ENCODE results near the gene MLN. TPM values are rescaled to one million over a fixed set of nuclear protein-coding genes. Genes with fewer than 3 reads are reported as not detected.

Gene MLN
- total and polyA plus RNA-seq, 2 of the 4 experiments (the other 2 are of a cell fraction), result not detected

GRCh38 chr6:33762713-33763112 lies 41.1 kb downstream of the MLN start:
- no peaks in the 10 kb centered on the region for H3K36me3 ChIP-seq (ENCODE audit: control insufficient read depth, insufficient read depth, low read length)
- H3K9me1 ChIP-seq (ENCODE audit: insufficient read depth, low read length), result 0 out of 2 replicates have a peak, but pooled peaks cover 3% of the 10 kb centered on the region
- 33% methylated on average over 1 of the region's 4 CpGs; no CpG with 5 or more reads in 1 of the 2 experiments for WGBS, 2 experiments (ENCODE audit: extremely low coverage in 2 of 2, insufficient read length in 1 of 2)
- ATAC-seq (ENCODE audit: low read depth) (no peak), DNase-seq (peak; percentile 30)
- no peak overlapping the region for H3K4me3 ChIP-seq (ENCODE audit: insufficient read depth, low read depth, low read length)
- no peaks in the 10 kb centered on the region for H3K79me1 ChIP-seq (ENCODE audit: low read depth in 1 of 2, low read length in 2 of 2)
- H3K9me3 ChIP-seq (ENCODE audit: control insufficient read depth, insufficient read depth, low read length), result no peaks in the 10 kb centered on the region
- H4K91ac ChIP-seq (ENCODE audit: insufficient read depth, low read depth, low read length), result no peak overlapping the region
- no peaks in the 10 kb centered on the region for H3K27me3 ChIP-seq (ENCODE audit: control insufficient read depth, insufficient read depth, low read length)
- no peak overlapping the region for H2BK20ac ChIP-seq (ENCODE audit: low read depth, low read length)
- no peak overlapping the region for H4K5ac ChIP-seq (ENCODE audit: low read depth, low read length)
- H2BK120ac ChIP-seq (ENCODE audit: low read depth, low read length), result no peak overlapping the region
- peaks cover 19% of the 10 kb centered on the region; the same call in 1 of the 2 replicates for H3K4me1 ChIP-seq (ENCODE audit: control insufficient read depth, insufficient read depth, low read length)
- H3K23ac ChIP-seq (ENCODE audit: low read depth, low read length), result no peak overlapping the region
- no peak overlapping the region for H3K9ac ChIP-seq (ENCODE audit: low read depth, low read length)
- BruUV-seq (replicated peaks), result no TSS peak
- H3K56ac ChIP-seq (ENCODE audit: extremely low read depth, insufficient read depth, low read length), result no peak overlapping the region
- CTCF ChIA-PET, result interaction anchor here (1.0 to 4.8 kb wide), 3 partner anchors 8 to 51 kb away, joined by 8 to 29 read pairs (median 8); partner anchors contain the start of genes IP6K3 and UQCC2
- 0 out of 2 replicates have a peak overlapping the region, but pooled peaks have one; percentile 8 for H2AK5ac ChIP-seq (ENCODE audit: low read depth, low read length)
- no peak overlapping the region for H3K27ac ChIP-seq (ENCODE audit: insufficient read depth, low read length)
- TF ChIP-seq BHLHE40 (IDR thresholded peaks at IDR 0.05; ENCODE audit: low read depth, low read length) (no peak), RCOR1 (IDR thresholded peaks at IDR 0.05; ENCODE audit: insufficient replicate concordance, low read length) (no peak), SMC3 (IDR thresholded peaks at IDR 0.05; ENCODE audit: low read depth, low read length) (no peak), USF2 (IDR thresholded peaks at IDR 0.05; ENCODE audit: low read depth, low read length) (no peak), CTCF (conservative IDR thresholded peaks at IDR 0.05; ENCODE audit: low read depth, low read length) (no peak), ELK1 (IDR thresholded peaks at IDR 0.05; ENCODE audit: borderline replicate concordance, low read depth, low read length) (no peak), POLR2A (IDR thresholded peaks at IDR 0.05; ENCODE audit: low read depth, low read length) (no peak), CEBPB (IDR thresholded peaks at IDR 0.05; ENCODE audit: low read depth, low read length) (no peak), RFX5 (IDR thresholded peaks at IDR 0.05; ENCODE audit: low read depth, low read length) (no peak), CHD1 (IDR thresholded peaks at IDR 0.05; ENCODE audit: low read depth, low read length) (no peak), MXI1 (IDR thresholded peaks at IDR 0.05; ENCODE audit: borderline replicate concordance, low read depth, low read length) (no peak), FOS (IDR thresholded peaks at IDR 0.05; ENCODE audit: low read depth, low read length) (no peak), MAZ (IDR thresholded peaks at IDR 0.05; ENCODE audit: borderline replicate concordance, low read depth, low read length) (no peak), RAD21 (IDR thresholded peaks at IDR 0.05; ENCODE audit: low read length) (no peak), MAFK (IDR thresholded peaks at IDR 0.05; ENCODE audit: low read depth, low read length) (no peak), NFE2L2 (IDR thresholded peaks at IDR 0.05; ENCODE audit: low read depth, low read length) (no peak)
- peak overlapping the region; percentile 13 for H2AFZ ChIP-seq (replicated peaks; ENCODE audit: low read length, poor library complexity)
- H4K20me1 ChIP-seq (ENCODE audit: insufficient read depth, low read length), result peaks cover 3% of the 10 kb centered on the region; the same call in 1 of the 2 replicates
- no peak overlapping the region for H3K18ac ChIP-seq (ENCODE audit: low read depth, low read length)
- no peak overlapping the region; the same call in 1 of the 2 replicates for H3K4ac ChIP-seq (ENCODE audit: low read depth, low read length)
- no peak overlapping the region for H2BK5ac ChIP-seq (ENCODE audit: low read depth, low read length, poor library complexity, severe bottlenecking)
- POLR2A ChIA-PET (ENCODE audit: unreplicated experiment), result no interaction called here
- dilution Hi-C loops (cut with HindIII; ENCODE audit: low sequenced_read_pairs, unreplicated experiment), result no loop called here
- in situ Hi-C loops (cut with MboI; ENCODE audit: low sequenced_read_pairs), result loop anchor here (10.0 kb wide), 2 partner anchors 178 to 392 kb away; partner anchors contain the start of gene BAK1
- no peak overlapping the region for H2BK15ac ChIP-seq (ENCODE audit: low read depth, low read length)
- H4K8ac ChIP-seq (ENCODE audit: low read depth in 2 of 2, low read length in 2 of 2), result no peak overlapping the region
- H3K4me2 ChIP-seq (ENCODE audit: low read depth, low read length), result no peak overlapping the region
- intact Hi-C loops (cut with micrococcal nuclease), result loop anchor here (1.0 to 5.0 kb wide), 3 partner anchors 18 to 175 kb away; partner anchors contain the start of gene UQCC2
- peak overlapping the region; percentile 53 for H2AK9ac ChIP-seq (replicated peaks; ENCODE audit: low read depth, low read length, poor library complexity)
- H3K14ac ChIP-seq (replicated peaks; ENCODE audit: low read depth, low read length), result no peak overlapping the region
